ENCODE results near the gene KCNQ2.

Gene KCNQ2

DNA sequence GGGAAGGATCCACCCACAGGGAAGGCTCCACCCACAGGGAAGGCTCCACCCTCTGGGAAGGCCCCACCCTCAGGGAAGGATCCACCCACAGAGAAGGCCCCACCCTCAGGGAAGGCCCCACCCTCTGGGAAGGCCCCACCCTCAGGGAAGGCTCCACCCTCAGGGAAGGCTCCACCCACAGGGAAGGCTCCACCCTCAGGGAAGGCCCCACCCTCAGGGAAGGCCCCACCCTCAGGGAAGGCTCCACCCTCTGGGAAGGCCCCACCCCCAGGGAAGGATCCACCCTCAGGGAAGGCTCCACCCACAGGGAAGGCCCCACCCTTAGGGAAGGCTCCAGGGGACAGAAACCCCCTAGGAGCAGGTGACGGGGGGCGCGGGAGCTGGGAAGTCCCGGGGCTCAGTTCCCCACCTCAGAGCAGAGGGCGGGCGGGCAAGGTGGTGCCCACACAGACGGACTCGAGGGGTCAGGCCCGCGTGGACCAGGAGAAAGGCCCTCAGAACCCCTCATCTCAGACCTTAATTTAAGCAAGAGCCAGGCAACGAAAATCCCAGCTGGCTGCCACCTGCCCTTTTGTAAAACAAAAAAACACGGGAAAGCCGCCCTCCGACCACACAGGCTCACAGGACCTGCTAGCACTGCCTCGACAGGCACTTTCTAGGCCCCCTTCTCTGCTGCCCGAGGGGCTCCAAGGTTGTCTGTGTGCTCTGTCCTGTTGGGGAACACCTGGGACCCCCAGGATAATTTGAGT lies 39.7 kb downstream of the KCNQ2 start:
- H3K27ac ChIP-seq, result no peak overlapping the region
- TF ChIP-seq, protein P1, sequence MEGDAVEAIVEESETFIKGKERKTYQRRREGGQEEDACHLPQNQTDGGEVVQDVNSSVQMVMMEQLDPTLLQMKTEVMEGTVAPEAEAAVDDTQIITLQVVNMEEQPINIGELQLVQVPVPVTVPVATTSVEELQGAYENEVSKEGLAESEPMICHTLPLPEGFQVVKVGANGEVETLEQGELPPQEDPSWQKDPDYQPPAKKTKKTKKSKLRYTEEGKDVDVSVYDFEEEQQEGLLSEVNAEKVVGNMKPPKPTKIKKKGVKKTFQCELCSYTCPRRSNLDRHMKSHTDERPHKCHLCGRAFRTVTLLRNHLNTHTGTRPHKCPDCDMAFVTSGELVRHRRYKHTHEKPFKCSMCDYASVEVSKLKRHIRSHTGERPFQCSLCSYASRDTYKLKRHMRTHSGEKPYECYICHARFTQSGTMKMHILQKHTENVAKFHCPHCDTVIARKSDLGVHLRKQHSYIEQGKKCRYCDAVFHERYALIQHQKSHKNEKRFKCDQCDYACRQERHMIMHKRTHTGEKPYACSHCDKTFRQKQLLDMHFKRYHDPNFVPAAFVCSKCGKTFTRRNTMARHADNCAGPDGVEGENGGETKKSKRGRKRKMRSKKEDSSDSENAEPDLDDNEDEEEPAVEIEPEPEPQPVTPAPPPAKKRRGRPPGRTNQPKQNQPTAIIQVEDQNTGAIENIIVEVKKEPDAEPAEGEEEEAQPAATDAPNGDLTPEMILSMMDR (conservative IDR thresholded peaks at IDR 0.05), result no peak
- no peak for TF ChIP-seq ZFX (IDR thresholded peaks at IDR 0.05)

GRCh38 chr20:63431944-63432343 lies 40.5 kb downstream of the KCNQ2 start:
- H3K27ac ChIP-seq, result no peak overlapping the region
- TF ChIP-seq, protein P1 (conservative IDR thresholded peaks at IDR 0.05), result no peak
- TF ChIP-seq ZFX (IDR thresholded peaks at IDR 0.05), result no peak

GRCh38 chr20:63430891-63431290 lies 41.6 kb downstream of the KCNQ2 start:
- TF ChIP-seq, protein P1 (conservative IDR thresholded peaks at IDR 0.05), result no peak
- no peak for TF ChIP-seq ZFX (IDR thresholded peaks at IDR 0.05)
- H3K27ac ChIP-seq, result no peak overlapping the region

- TF ChIP-seq, protein P1 (conservative IDR thresholded peaks at IDR 0.05), result no peak
- no peak for TF ChIP-seq ZFX (IDR thresholded peaks at IDR 0.05)
- H3K27ac ChIP-seq, result no peak overlapping the region
Observed at GRCh38 chr20:63429992-63430391, 42.5 kb downstream of the KCNQ2 start.

DNA sequence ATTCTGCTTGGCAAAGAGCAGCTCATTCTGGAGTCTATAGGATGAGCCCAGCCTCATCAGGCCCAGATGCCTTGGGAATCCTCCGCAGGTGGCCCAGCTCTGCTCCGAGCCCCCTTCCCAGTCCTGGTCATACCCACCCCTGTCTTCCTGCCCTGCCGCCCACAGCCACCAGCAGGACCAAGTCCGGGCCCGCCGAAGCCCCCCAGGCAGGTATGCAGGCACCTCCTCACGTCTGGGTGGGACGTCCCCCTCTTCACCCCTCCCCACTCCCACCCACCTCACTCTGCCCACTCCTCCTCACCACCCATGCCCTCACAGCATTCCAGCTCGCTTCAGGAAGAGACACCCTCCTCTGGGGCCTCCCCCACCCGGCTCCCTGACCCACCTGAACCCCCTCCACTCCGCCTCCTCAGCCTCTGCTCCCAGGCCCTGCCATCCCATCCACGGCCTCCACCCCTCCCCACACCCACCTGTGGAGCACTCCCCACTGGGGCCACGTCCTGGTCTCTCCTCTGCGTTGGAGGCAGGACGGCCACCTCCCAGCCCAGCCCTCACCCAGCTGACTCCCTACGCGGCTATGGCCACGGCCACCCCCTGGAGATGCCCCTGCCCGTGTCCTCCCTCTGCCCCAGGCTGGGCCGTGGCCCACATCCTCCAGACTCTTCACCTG lies 43.4 kb downstream of the KCNQ2 start:
- H3K27ac ChIP-seq, result no peak overlapping the region

GRCh38 chr20:63427724-63428330 lies 44.6 kb downstream of the KCNQ2 start:
- H3K27ac ChIP-seq, result no peak overlapping the region
- TF ChIP-seq, protein P1 (conservative IDR thresholded peaks at IDR 0.05), result no peak
- TF ChIP-seq ZFX (IDR thresholded peaks at IDR 0.05), result no peak

More for the DNA sequence above, 43.4 kb downstream of the KCNQ2 start:
- TF ChIP-seq ZFX (IDR thresholded peaks at IDR 0.05), result no peak

DNA sequence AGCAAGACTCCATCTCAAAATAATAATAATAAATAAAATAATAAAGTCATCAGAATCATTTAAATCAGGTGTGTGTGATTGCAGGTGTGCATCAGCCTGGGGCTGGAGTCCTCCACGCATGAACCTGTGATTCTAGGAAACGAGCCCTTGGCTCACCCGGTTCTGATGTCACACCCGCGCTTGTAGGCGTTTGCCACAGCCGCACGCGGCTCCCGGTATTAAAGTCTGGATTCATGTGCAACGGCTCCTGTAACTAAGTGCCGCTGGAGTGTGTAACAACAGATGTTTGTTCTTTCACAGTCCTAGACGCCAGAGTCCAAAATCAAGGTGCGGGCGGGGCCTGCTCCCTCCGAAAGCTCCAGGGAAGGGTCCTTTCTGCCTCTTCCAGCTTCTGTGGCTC lies 45.2 kb downstream of the KCNQ2 start:
- H3K27ac ChIP-seq, result no peak overlapping the region
- TF ChIP-seq, protein P1 (conservative IDR thresholded peaks at IDR 0.05), result no peak
- no peak for TF ChIP-seq ZFX (IDR thresholded peaks at IDR 0.05)
